22Rv1 (cell line): ENCODE measurements around the gene ZMAT5.
"Not testable (repeated sequence)": the region's sequence is repeated elsewhere in the genome, so short reads cannot be mapped to it uniquely, and the experiment has no call there.

Source experiments
- H3K27ac ChIP-seq: fragments of 450-650 bp; 2 replicates; pipeline ENCODE4 v1.5.1; 2017
- ZFX ChIP-seq: fragments of 450-650 bp; IDR thresholded peaks from 2 replicates; pipeline ENCODE4 v1.6.1; 2017; ENCODE audit warnings: antibody characterized with exemption, borderline replicate concordance
- TF ChIP-seq, protein P1 (sequence below): fragments of 450-650 bp; IDR thresholded peaks from 2 replicates; pipeline ENCODE4 v1.5.1; 2017; ENCODE audit warnings: mild to moderate bottlenecking

ZMAT5 gene

DNA sequence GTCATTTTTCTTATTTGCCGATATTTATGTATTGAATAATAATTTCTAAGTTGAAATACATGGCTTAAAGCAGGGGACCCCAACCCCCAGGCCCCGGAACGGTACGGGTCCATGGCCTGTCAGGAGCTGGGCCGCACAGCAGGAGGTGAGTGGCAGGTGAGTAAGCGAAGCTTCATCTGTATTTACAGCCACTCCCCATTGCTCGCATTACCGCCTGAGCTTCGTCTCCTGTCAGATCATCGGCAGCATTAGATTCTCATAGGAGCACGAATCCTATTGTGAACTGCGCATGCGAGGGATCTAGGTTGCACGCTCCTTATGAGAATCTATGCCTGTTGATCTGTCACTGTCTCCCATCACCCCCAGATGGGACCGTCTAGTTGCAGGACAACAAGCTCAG lies 4.5 kb downstream of the ZMAT5 start:
- H3K27ac ChIP-seq, result no peak overlapping the region
- no peak for TF ChIP-seq ZFX
- TF ChIP-seq, protein P1, sequence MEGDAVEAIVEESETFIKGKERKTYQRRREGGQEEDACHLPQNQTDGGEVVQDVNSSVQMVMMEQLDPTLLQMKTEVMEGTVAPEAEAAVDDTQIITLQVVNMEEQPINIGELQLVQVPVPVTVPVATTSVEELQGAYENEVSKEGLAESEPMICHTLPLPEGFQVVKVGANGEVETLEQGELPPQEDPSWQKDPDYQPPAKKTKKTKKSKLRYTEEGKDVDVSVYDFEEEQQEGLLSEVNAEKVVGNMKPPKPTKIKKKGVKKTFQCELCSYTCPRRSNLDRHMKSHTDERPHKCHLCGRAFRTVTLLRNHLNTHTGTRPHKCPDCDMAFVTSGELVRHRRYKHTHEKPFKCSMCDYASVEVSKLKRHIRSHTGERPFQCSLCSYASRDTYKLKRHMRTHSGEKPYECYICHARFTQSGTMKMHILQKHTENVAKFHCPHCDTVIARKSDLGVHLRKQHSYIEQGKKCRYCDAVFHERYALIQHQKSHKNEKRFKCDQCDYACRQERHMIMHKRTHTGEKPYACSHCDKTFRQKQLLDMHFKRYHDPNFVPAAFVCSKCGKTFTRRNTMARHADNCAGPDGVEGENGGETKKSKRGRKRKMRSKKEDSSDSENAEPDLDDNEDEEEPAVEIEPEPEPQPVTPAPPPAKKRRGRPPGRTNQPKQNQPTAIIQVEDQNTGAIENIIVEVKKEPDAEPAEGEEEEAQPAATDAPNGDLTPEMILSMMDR, result no peak

DNA sequence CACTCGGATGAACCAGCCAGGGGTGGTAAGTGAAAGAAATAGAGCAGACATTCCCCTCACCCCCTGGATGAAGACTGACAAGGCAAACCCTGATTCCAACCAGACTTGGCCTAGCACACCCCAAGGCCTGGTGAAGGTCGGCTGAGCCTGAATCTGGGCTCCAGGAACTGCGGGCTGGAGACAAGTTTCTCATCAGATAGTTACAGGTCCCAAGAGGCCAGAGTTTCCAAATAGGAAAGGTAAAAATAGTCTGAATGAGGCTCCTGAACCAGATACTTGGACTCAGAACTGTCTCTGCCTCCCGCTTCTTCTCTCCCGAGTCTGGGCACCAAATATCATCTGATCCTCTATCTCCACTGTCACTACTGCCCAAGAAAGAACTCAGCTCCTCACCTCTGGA lies 7.8 kb downstream of the ZMAT5 start:
- no peak overlapping the region for H3K27ac ChIP-seq
- TF ChIP-seq, protein P1, result no peak
- TF ChIP-seq ZFX, result no peak

DNA sequence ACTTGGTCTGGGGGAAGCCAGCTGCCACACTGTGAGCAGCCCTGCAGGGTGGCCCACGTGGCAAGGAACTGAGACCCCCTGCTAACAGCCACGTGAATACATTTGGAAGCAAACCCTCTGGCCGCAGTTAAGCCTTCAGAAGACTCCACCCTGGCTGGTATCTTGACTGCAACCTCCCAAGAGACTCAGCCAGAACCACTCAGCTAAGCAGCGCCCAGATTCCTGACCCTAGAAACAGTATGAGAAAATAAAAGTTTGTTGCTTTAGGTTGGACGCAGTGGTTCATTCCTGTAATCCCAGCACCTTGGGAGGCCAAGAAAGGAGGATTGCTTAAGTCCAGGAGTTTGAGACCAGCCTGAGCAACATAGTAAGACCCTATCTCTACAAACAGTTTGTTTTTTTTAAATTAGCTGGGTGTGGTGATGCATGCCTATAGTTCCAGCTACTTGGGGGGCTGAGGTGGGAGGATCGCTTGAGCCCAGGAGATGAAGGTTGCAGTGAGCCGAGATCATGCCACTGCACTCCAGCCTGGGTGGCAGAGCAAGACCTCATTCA lies 8.7 kb downstream of the ZMAT5 start:
- TF ChIP-seq ZFX, result no peak
- TF ChIP-seq, protein P1, result no peak

DNA sequence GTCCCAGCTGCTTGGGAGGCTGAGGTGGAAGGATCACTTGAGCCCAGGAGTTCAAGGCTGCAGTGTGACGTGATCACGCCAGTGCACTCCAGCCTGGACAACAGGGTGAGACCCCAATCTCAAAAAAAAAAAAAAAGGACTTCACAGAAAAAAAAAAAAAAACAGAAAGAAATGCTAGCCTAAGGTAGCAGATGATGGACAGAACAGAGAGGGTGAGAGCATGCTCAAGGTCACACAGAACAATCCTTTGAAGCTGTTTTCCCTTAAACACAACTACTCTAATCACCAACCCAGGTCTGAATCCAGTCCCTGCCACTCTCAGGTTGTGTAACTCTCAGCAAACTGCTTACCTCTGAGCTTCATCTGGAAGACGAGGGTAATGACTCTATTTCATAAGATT lies 9.7 kb downstream of the ZMAT5 start:
- TF ChIP-seq ZFX, result no peak
- TF ChIP-seq, protein P1, result no peak
- H3K27ac ChIP-seq, result no peak overlapping the region

More for the DNA sequence above, 8.7 kb downstream of the ZMAT5 start:
- no peak overlapping the region for H3K27ac ChIP-seq

DNA sequence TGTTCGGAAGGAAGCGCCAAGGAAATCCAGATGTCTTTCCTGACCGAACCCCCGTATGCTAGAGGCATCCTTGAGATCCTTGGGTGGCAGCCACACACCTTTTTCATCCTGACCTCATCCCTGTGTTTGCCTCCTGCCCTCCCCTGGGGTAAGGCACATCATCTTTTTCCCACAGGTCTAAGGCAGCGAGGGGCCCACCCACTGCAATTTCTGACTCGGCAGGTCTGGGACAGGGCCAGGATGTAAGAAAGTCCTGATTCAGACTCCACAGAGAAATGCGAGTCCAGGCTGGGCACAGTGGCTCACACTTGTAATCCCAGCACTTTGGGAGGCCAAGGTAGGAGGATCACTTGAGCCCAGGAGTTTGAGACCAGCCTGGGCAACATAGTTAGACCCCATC lies 10.5 kb downstream of the ZMAT5 start:
- no peak overlapping the region for H3K27ac ChIP-seq
- TF ChIP-seq ZFX, result no peak
- TF ChIP-seq, protein P1, result no peak

DNA sequence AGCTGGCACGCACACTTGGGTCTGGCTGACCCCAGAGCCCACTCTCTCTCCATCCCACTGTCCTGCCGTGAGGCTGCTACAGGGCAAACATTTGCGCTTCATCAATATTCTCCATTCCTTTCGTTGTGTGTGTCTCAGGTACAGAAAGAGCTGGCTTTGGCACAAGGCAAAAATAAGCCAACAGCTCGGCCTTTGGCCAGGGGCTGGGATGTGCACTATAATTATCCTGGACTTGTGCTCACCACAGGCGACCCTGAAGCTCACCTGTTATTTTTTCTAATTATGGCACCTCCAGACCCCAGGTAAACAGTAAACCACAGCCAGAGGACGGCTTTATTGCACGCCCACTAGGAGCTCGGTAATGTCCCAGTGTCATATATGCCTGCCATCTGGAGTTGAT lies 10.9 kb downstream of the ZMAT5 start:
- H3K27ac ChIP-seq, result no peak overlapping the region
- TF ChIP-seq, protein P1, result no peak
- no peak for TF ChIP-seq ZFX

DNA sequence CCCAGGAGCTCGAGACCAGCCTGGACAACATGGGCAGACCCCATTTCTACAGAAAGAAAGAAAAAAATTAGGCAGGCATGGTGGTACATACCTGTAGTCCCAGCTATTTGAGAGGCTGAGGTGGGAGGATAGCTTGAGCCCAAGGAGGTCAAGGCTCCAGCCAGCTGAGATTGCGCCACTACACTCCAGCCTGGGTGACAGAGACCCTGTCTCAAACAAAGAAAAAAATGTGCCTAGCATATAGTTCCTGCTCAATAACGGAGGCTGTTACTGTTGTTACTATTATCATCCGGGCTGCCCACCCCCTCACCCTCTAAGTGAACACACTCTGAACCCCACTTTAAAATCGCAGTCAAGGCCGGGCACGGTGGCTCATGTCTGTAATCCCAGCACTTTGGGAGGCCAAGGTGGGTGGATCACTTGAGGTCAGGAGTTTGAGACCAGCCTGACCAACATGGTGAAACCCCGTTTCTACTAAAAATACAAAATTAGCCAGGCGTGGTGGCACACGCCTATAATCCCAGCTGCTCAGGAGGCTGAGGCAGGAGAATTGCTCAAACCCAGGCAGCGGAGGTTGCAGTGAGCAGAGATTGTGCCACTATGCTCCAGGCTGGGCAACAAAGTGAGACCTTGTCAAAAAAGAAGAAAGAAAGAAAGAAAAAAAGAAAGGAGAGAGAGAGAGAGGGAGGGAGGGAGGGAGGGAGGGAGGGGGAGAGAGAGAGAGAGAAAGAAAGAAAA lies 12.0 kb downstream of the ZMAT5 start:
- not testable (repeated sequence) for H3K27ac ChIP-seq
